Neuronal stem cell (in vitro differentiated cells): ENCODE measurements around the gene YWHAQ.
A peak's percentile ranks its signal among the peaks of the same experiment; 100 is the strongest.

Experiments
- DNase-seq: peaks from one replicate; pipeline ENCODE4 v3.0.0-alpha.2; 2013; ENCODE audit warnings: low spot score
- H2AFZ ChIP-seq: one replicate; pipeline ENCODE4 v1.6.1; 2013; ENCODE audit warnings: mild to moderate bottlenecking, low read length, inconsistent platforms
- H2AK5ac ChIP-seq: 2 replicates; pipeline ENCODE4 v1.6.1; 2013; ENCODE audit warnings: low read depth, mild to moderate bottlenecking, inconsistent platforms, low read length, moderate library complexity, mixed read lengths
- H2BK120ac ChIP-seq: 2 replicates; pipeline ENCODE4 v1.6.1; 2013; ENCODE audit warnings: low read depth, mild to moderate bottlenecking, inconsistent platforms, low read length, moderate library complexity, mixed read lengths
- H2BK12ac ChIP-seq: one replicate; pipeline ENCODE4 v1.6.1; 2013; ENCODE audit warnings: low read length, inconsistent platforms
- H2BK15ac ChIP-seq: 2 replicates; pipeline ENCODE4 v1.6.1; 2013; ENCODE audit warnings: mild to moderate bottlenecking, low read length, inconsistent platforms, mixed read lengths
- H2BK5ac ChIP-seq: one replicate; pipeline ENCODE4 v1.6.1; 2013; ENCODE audit warnings: inconsistent platforms, mild to moderate bottlenecking, low read length, moderate library complexity
- H3K14ac ChIP-seq: one replicate; pipeline ENCODE4 v1.6.1; 2013; ENCODE audit warnings: low read length, inconsistent platforms
- H3K18ac ChIP-seq: 2 replicates; pipeline ENCODE4 v1.6.1; 2013; ENCODE audit warnings: low read length, inconsistent platforms
- H3K23ac ChIP-seq: 2 replicates; pipeline ENCODE4 v1.6.1; 2013; ENCODE audit warnings: low read depth, mild to moderate bottlenecking, mixed read lengths, low read length, inconsistent platforms; ENCODE audit not compliant: poor library complexity
- H3K27ac ChIP-seq: replicated peaks from 3 replicates; pipeline ENCODE4 v1.5.1; 2013; ENCODE audit warnings: low read length, inconsistent platforms
- H3K27me3 ChIP-seq, 3 experiments: 2 replicates each; pipeline ENCODE4 v1.6.1; 2013; ENCODE audit warnings: low read length in 3 of 3, mild to moderate bottlenecking in 2 of 3, inconsistent platforms in 1 of 3, low read depth in 1 of 3, mixed read lengths in 1 of 3, moderate library complexity in 1 of 3; ENCODE audit not compliant: control insufficient read depth in 3 of 3, insufficient read depth in 3 of 3
- H3K36me3 ChIP-seq, 2 donors: replicated peaks in 1 of 2; 2 replicates each; pipeline ENCODE4 v1.6.1; 2013; ENCODE audit warnings: low read length in 2 of 2; ENCODE audit not compliant: control insufficient read depth in 2 of 2, insufficient read depth in 2 of 2
- H3K4ac ChIP-seq: 2 replicates; pipeline ENCODE4 v1.6.1; 2013; ENCODE audit warnings: inconsistent platforms, mild to moderate bottlenecking, low read length, moderate library complexity
- H3K4me1 ChIP-seq, 2 donors: 1 replicate in 1 of 2; 2 replicates in 1 of 2; pipeline ENCODE4 v1.6.1; 2013; ENCODE audit warnings: low read length in 2 of 2, low read depth in 1 of 2; ENCODE audit not compliant: control insufficient read depth in 2 of 2, insufficient read depth in 1 of 2
- H3K4me2 ChIP-seq: one replicate; pipeline ENCODE4 v1.6.1; 2013; ENCODE audit warnings: mild to moderate bottlenecking, low read length, inconsistent platforms; ENCODE audit not compliant: insufficient read depth, poor library complexity, severe bottlenecking
- H3K4me3 ChIP-seq, 2 donors: 2 replicates each; pipeline ENCODE4 v1.5.1; 2013; ENCODE audit warnings: low read length in 2 of 2, mild to moderate bottlenecking in 2 of 2, inconsistent platforms in 1 of 2, moderate library complexity in 1 of 2
- H3K79me1 ChIP-seq: one replicate; pipeline ENCODE4 v1.6.1; 2013; ENCODE audit warnings: low read depth, mild to moderate bottlenecking, inconsistent platforms, low read length, moderate library complexity
- H3K9ac ChIP-seq: one replicate; pipeline ENCODE4 v1.6.1; 2013; ENCODE audit warnings: mild to moderate bottlenecking, low read depth, low read length, inconsistent platforms; ENCODE audit not compliant: poor library complexity
- H3K9me3 ChIP-seq, 2 donors: replicated peaks in 1 of 2; 2 replicates each; pipeline versions ENCODE3 to v1.6.1; 2013; ENCODE audit warnings: low read length in 2 of 2, mild to moderate bottlenecking in 2 of 2, inconsistent platforms in 1 of 2, low read depth in 1 of 2, mixed read lengths in 1 of 2, moderate library complexity in 1 of 2; ENCODE audit not compliant: control insufficient read depth in 2 of 2, insufficient read depth in 1 of 2
- H4K8ac ChIP-seq: one replicate; pipeline ENCODE4 v1.6.1; 2013; ENCODE audit warnings: low read depth, mild to moderate bottlenecking, inconsistent platforms, low read length, moderate library complexity
- H4K91ac ChIP-seq: one replicate; pipeline ENCODE4 v1.6.1; 2013; ENCODE audit warnings: low read length, low read depth, mild to moderate bottlenecking, inconsistent platforms; ENCODE audit not compliant: poor library complexity
- WGBS, 2 donors: extraction: QIAGEN DNeasy Blood & Tissue Kit; methylation state at CpG; one replicate each; pipeline ENCODE4 v1.1.7; 2013; ENCODE audit warnings: missing lambda C conversion rate in 2 of 2, mixed read lengths in 1 of 2; ENCODE audit not compliant: insufficient read length in 2 of 2, insufficient replicate concordance in 1 of 2; ENCODE audit errors: extremely low coverage in 2 of 2; 5-methylcytosine and 5-hydroxymethylcytosine counted together

Gene YWHAQ

GRCh38 chr2:9560628-9561027 is 70.2 kb downstream of the YWHAQ start:
- Histone ChIP-seq H4K8ac (no peak overlapping the region), H3K27me3 (no peaks in the 10 kb centered on the region), H3K36me3 (peaks cover 6 to 20% of the 10 kb centered on the region in 2 donors), H3K4me3 (no peak overlapping the region), H2AK5ac (no peak overlapping the region), H3K4me1 (no peaks in the 10 kb centered on the region), H3K9ac (no peak overlapping the region), H3K4me2 (no peak overlapping the region), H3K23ac (no peak overlapping the region), H3K27ac (no peak overlapping the region), H2BK12ac (no peak overlapping the region), H3K79me1 (no peaks in the 10 kb centered on the region), H2BK5ac (no peak overlapping the region), H2AFZ (no peak overlapping the region), H4K91ac (no peak overlapping the region), H3K4ac (no peak overlapping the region), H2BK15ac (no peak overlapping the region), H3K9me3 (no peaks in the 10 kb centered on the region), H3K18ac (no peak overlapping the region), H2BK120ac (no peak overlapping the region), H3K14ac (no peak overlapping the region)
- DNase-seq = no peak
- no CpG with 5 or more reads among the region's 2 CpGs for WGBS, 2 donors

- H3K9ac ChIP-seq = no peak overlapping the region
- no peak overlapping the region for H2BK5ac ChIP-seq
- no peak overlapping the region for H3K27ac ChIP-seq
- H4K8ac ChIP-seq = no peak overlapping the region
- H3K4me1 ChIP-seq = peaks cover 0 to 1% of the 10 kb centered on the region in 2 donors
- no peak overlapping the region for H3K18ac ChIP-seq
- no peak overlapping the region for H3K4ac ChIP-seq
- no peak overlapping the region for H3K14ac ChIP-seq
- no peak for DNase-seq
- H2BK15ac ChIP-seq = no peak overlapping the region
- no peak overlapping the region for H3K23ac ChIP-seq
- peaks cover 6 to 20% of the 10 kb centered on the region in 2 donors for H3K36me3 ChIP-seq
- no peak overlapping the region for H4K91ac ChIP-seq
- H2BK120ac ChIP-seq = no peak overlapping the region
- H2BK12ac ChIP-seq = no peak overlapping the region
- no peaks in the 10 kb centered on the region for H3K27me3 ChIP-seq
- no peak overlapping the region for H2AFZ ChIP-seq
- H3K4me2 ChIP-seq = no peak overlapping the region
- no peak overlapping the region for H2AK5ac ChIP-seq
- H3K4me3 ChIP-seq = no peak overlapping the region
- WGBS, 2 donors = no CpG with 5 or more reads among the region's 1 CpG
- H3K9me3 ChIP-seq = no peaks in the 10 kb centered on the region
- no peaks in the 10 kb centered on the region for H3K79me1 ChIP-seq
Measured at GRCh38 chr2:9558948-9559381, 71.8 kb downstream of the YWHAQ start.

DNA sequence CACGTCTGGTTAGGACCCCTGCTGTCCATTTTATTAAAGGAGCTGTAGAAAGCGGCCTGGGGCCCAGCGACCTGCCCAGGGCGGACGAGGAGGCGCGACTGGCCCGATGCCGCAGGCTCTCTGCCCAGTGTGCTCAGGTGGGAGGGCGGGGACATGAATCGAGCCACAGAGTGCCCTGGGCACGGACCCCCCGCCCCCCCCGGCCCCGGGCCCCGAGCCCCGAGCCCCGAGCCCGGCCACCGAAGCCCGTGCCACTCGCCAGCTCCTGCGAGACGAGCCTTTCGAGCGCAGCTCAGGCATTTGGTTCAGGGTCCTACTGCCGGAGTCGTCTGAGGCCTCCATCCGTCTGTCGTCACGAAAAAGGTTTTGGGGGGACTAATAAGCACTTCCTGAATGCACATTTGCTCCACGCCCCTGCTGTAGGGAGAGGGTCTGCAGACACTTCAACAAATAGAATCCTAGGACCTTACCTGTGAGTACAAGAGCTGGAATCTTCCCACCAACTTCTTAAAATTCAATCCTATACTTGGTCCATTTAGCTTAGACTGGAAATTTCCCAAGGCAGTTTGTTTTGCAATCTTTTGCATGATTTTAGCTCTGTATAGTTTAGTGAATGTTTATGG is 74.6 kb downstream of the YWHAQ start:
- Histone ChIP-seq H3K79me1 (no peaks in the 10 kb centered on the region), H3K4me2 (peak overlapping the region; percentile 69), H4K8ac (peak overlapping the region; percentile 3), H3K27me3 (no peaks in the 10 kb centered on the region), H3K36me3 (peaks cover 4 to 20% of the 10 kb centered on the region in 2 donors), H3K4ac (no peak overlapping the region), H3K4me1 (peaks cover 0 to 1% of the 10 kb centered on the region in 2 donors), H2AFZ (peak overlapping the region; percentile 92), H2AK5ac (peak overlapping the region; percentile 75), H4K91ac (no peak overlapping the region), H3K14ac (peak overlapping the region; percentile 71), H3K23ac (peak overlapping the region; percentile 100), H2BK5ac (peak overlapping the region; percentile 75), H3K9me3 (no peaks in the 10 kb centered on the region), H3K18ac (peak overlapping the region; percentile 99), H2BK12ac (no peak overlapping the region), H3K9ac (peak overlapping the region; percentile 90), H2BK120ac (no peak overlapping the region), H2BK15ac (peak overlapping the region; percentile 26), H3K27ac (peak overlapping the region; percentile 95), H3K4me3 (peak overlapping the region; percentile 76 to 84)
- no CpG with 5 or more reads among the region's 32 CpGs for WGBS, 2 donors
- DNase-seq = no peak

DNA sequence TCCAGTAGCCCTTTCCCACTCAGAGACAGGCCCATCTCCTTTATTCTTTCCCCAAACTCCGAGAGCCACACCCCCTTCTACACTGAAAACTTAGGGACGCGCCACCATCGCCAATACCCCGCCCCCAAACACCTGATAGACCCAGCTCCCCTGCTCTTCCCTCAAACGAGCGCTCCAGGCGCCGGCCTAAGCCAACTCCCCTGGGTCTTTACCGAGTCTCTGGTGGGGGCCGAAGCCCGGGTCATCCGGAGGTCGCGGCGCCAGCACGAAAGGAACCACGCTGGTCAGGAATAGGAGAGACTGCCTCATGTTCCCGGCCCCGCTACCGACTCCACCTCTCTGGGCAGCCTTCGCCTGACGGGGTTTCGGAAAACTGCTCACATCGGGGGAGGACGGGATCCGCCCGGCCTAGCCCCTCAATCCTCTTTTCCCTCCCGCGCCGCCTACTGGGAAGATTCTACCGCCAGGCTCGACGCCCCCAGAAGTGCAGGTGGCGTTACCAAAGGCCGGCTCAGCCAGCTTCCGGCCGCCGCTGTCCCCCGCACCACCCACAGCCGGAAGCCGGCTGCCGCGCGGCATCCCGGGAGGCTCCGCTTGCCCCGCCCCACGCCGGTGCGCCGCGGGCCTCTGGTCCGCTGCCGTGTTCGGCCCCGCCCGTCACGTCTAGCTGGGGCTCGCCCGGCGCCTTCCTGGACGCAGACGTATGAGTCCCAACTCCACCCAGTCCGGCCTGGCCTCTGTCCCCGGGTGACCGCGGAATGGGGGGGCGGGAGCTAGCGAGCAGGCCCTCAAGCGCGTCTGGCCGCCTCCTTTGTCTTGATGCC is 75.3 kb downstream of the YWHAQ start, which contains the start of gene ADAM17:
Gene ADAM17, minus strand, starts transcription at position 534 of the 824 bp plus-strand sequence. Its CDS starts 225 bp downstream, at position 309.
- H3K4me1 ChIP-seq = peaks cover 0 to 1% of the 10 kb centered on the region in 2 donors
- peak; percentile 93 for DNase-seq
- H2BK15ac ChIP-seq = peak within 1 kb of the TSS; percentile 26
- H3K9me3 ChIP-seq = no peaks in the 10 kb centered on the region
- H2AFZ ChIP-seq = peak within 1 kb of the TSS; percentile 92
- H3K27ac ChIP-seq = peak within 1 kb of the TSS; percentile 98
- peak within 1 kb of the TSS; percentile 75 for H2BK5ac ChIP-seq
- H4K8ac ChIP-seq = peak within 1 kb of the TSS; percentile 3
- H3K36me3 ChIP-seq = peaks cover 4 to 15% of the 10 kb centered on the region in 2 donors
- peak within 1 kb of the TSS; percentile 76 to 84 for H3K4me3 ChIP-seq
- peak within 1 kb of the TSS; percentile 71 for H3K14ac ChIP-seq
- H3K79me1 ChIP-seq = no peaks in the 10 kb centered on the region
- peak within 1 kb of the TSS; percentile 74 for H3K4me2 ChIP-seq
- H3K4ac ChIP-seq = no peak within 1 kb of the TSS
- H2AK5ac ChIP-seq = peak within 1 kb of the TSS; percentile 75
- no CpG with 5 or more reads among the region's 73 CpGs for WGBS, 2 donors
- no peak within 1 kb of the TSS for H4K91ac ChIP-seq
- H2BK120ac ChIP-seq = no peak within 1 kb of the TSS
- H2BK12ac ChIP-seq = no peak within 1 kb of the TSS
- H3K23ac ChIP-seq = peak within 1 kb of the TSS; percentile 100
- H3K9ac ChIP-seq = peak within 1 kb of the TSS; percentile 90
- H3K18ac ChIP-seq = peak within 1 kb of the TSS; percentile 99
- no peaks in the 10 kb centered on the region for H3K27me3 ChIP-seq
